AG10803 (cell line): ENCODE results near the gene MAP3K15.

Experiments
- DNase-seq: peaks from one replicate; pipeline ENCODE4 v3.0.0; 2010; ENCODE audit warnings: low read depth
- H3K4me3 ChIP-seq: 2 replicates; pipeline ENCODE4 v1.5.1; 2011; ENCODE audit warnings: mild to moderate bottlenecking, low read length, control low read depth
- CTCF ChIP-seq: conservative IDR thresholded peaks from 2 replicates; pipeline ENCODE4 v1.5.1; 2011; ENCODE audit warnings: mild to moderate bottlenecking, low read length, control low read depth, inconsistent platforms

Gene MAP3K15

DNA sequence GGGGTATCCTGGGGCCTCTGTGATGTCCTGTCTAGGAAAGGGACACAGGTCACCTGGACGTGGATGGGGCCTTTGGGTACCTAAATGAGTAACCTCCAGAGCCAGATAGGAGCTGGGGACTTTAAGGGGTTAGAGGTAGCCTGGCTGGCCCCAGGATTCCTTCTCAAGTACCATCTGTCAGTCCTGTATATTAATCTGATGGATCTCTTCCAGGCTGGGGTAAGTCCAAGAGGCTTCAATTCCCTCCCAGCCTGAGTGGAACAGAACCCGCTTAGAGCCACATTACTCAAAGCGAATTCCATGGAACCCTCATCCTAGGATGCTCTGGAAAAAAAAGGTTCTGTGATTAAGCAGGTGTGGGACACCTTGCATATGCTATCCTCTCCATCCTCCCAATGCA lies 24.8 kb upstream of the MAP3K15 start:
- TF ChIP-seq CTCF = no peak
- DNase-seq = no peak
- no peak overlapping the region for H3K4me3 ChIP-seq

- no peak for TF ChIP-seq CTCF
- H3K4me3 ChIP-seq = no peak overlapping the region
- no peak for DNase-seq
These were observed 24.4 kb upstream of the MAP3K15 start for GRCh38 chrX:19539665-19540064.

- peak; percentile 37 for DNase-seq
- TF ChIP-seq CTCF = peak; percentile 52
- no peak overlapping the region for H3K4me3 ChIP-seq
These were observed 20.2 kb upstream of the MAP3K15 start for GRCh38 chrX:19535476-19535875.

DNA sequence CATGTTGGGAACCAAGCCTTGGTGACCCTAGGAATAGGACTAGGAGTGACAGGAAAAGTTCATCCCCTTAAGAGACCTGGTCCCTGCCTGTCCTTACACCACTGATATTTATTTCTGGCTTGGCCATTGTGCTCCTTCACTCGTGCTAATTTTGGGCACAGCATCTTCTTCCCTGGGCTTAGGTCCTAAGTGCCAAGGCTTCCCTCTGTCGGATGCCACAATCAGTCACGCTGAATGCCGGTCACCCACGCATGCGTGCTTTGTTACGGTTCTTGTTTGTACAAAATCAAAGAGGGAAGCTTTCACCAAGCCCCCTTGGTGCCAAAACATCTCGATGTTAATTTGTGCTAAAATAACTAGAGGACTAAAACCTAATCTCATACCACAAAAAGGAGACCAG lies 17.4 kb upstream of the MAP3K15 start:
- no peak for DNase-seq
- no peak for TF ChIP-seq CTCF
- no peak overlapping the region for H3K4me3 ChIP-seq

- DNase-seq = no peak
- H3K4me3 ChIP-seq = no peak overlapping the region
- no peak for TF ChIP-seq CTCF
These were observed 2.7 kb upstream of the MAP3K15 start for GRCh38 chrX:19517965-19518364.

GRCh38 chrX:19515615-19516105 lies 352 bp upstream of the MAP3K15 start:
- TF ChIP-seq CTCF = no peak
- H3K4me3 ChIP-seq = no peak overlapping the region
- no peak for DNase-seq

DNA sequence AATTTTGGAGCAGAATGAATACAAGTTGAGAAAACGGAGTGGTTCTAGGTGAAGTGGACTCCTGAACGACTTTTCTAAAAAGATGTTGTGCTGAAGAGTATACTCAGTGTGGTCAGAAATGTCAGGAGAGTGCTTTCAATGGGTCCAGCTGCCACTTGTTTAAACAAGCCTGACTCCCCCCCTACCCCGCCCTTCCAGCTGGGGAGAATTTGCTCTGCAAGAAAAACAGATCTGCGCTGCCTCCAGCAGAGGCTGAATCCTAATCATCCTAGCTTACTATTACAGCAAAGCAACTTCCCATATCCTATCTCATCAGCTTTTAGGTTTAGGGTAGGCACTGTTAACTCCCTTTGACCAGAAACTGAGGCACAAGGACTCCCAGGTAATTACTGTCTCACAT lies 1.9 kb downstream of the MAP3K15 start:
- no peak for DNase-seq
- no peak for TF ChIP-seq CTCF
- H3K4me3 ChIP-seq = no peak overlapping the region
